ENCODE results near the gene MBNL3. TPM values are rescaled to one million over a fixed set of nuclear protein-coding genes. Genes with fewer than 3 reads are reported as not detected.

MBNL3 gene
- total RNA-seq, 1 donor from 2014 or later = 3.4 TPM

DNA sequence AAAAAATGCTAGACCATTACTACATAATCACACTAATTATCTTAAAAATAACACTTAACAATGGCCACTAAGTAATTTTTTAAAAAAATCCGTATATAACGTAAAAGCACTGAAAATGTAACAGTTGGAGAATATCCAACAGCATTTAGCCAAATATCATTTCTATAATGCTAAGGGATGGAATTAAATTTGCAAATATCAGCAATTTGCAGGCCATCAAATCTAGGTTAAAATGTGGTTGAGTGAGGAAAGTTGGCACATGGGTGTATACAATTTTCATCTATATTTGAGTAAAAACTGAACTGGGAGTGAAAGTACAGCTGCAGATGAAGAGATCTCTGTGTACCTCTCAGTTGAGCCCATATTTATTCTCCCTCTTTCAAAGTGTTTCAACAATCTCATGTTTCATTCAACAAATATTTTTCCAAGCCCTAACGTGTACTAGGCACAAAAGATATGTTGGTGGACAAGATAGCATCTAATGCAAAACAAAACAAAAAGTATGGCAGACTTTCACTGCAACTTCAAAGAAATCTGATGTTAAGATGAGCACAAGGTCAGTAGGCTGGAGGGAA, 63.0 kb downstream of the MBNL3 start:
- Histone ChIP-seq H3K27me3 (no peaks in the 10 kb centered on the region), H3K36me3 (no peaks in the 10 kb centered on the region), H3K9me3 (ENCODE audit: low read depth) (no peaks in the 10 kb centered on the region), H3K27ac (no peak overlapping the region), H3K4me3 (no peak overlapping the region), H3K79me2 (ENCODE audit: low read depth) (no peaks in the 10 kb centered on the region), H3K4me2 (no peak overlapping the region), H3F3A (ENCODE audit: low read depth) (no peaks in the 10 kb centered on the region), H2AFZ (replicated peaks) (no peak overlapping the region), H4K20me1 (ENCODE audit: low read depth) (no peaks in the 10 kb centered on the region), H3K9ac (no peak overlapping the region), H3K4me1 (no peaks in the 10 kb centered on the region)
- no peak for TF ChIP-seq EZH2 (IDR thresholded peaks at IDR 0.05)
- no peak for TF ChIP-seq EZH2phosphoT487 (IDR thresholded peaks at IDR 0.05)
- TF ChIP-seq CTCF (IDR thresholded peaks at IDR 0.05) = no peak
- Mint-ChIP-seq H3K9me3 (no peaks in the 10 kb centered on the region), H3K36me3 (no peaks in the 10 kb centered on the region), H3K4me3 (no peak overlapping the region), H3K4me1 (peaks cover 11% of the 10 kb centered on the region), H3K27ac (no peak overlapping the region), H3K27me3 (ENCODE audit: insufficient read depth, low read depth) (no peaks in the 10 kb centered on the region)
- DNase-seq (ENCODE audit: low spot score) = no peak

DNA sequence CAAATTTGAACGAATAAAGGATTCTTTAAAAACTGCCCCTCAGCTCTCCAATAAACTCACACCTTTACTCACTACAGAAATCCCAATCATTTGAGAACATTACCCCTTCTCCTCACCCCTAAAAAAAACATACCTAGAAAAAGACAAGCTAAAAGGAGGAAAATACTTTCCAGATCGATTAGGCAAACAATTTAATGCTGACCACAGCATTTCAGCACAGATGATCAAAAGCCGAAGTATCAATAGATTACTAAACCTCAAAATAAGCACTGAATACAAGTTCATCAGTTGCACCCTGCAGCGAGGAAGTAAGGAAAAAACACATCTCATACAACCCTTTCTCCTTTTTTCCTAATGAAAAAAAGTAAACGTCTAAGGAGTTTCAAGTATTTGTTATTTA, 65.5 kb downstream of the MBNL3 start:
- H3F3A ChIP-seq (ENCODE audit: low read depth) = no peaks in the 10 kb centered on the region
- H3K27me3 ChIP-seq = no peaks in the 10 kb centered on the region
- no peaks in the 10 kb centered on the region for H3K36me3 ChIP-seq
- H3K4me1 ChIP-seq = no peaks in the 10 kb centered on the region
- no peak overlapping the region for H2AFZ ChIP-seq (replicated peaks)
- H3K27ac ChIP-seq = no peak overlapping the region
- no peak for DNase-seq (ENCODE audit: low spot score)
- peaks cover 11% of the 10 kb centered on the region for H3K4me1 Mint-ChIP-seq
- no peaks in the 10 kb centered on the region for H3K79me2 ChIP-seq (ENCODE audit: low read depth)
- peaks cover 13% of the 10 kb centered on the region for H3K36me3 Mint-ChIP-seq
- no peak overlapping the region for H3K27ac Mint-ChIP-seq
- no peak overlapping the region for H3K4me3 Mint-ChIP-seq
- H3K9me3 ChIP-seq (ENCODE audit: low read depth) = no peaks in the 10 kb centered on the region
- TF ChIP-seq EZH2phosphoT487 (IDR thresholded peaks at IDR 0.05) = no peak
- no peak for TF ChIP-seq EZH2 (IDR thresholded peaks at IDR 0.05)
- no peak for TF ChIP-seq CTCF (IDR thresholded peaks at IDR 0.05)
- H3K4me3 ChIP-seq = no peak overlapping the region
- no peaks in the 10 kb centered on the region for H4K20me1 ChIP-seq (ENCODE audit: low read depth)
- no peak overlapping the region for H3K9ac ChIP-seq
- no peaks in the 10 kb centered on the region for H3K27me3 Mint-ChIP-seq (ENCODE audit: insufficient read depth, low read depth)
- H3K9me3 Mint-ChIP-seq = no peaks in the 10 kb centered on the region
- H3K4me2 ChIP-seq = no peak overlapping the region

DNA sequence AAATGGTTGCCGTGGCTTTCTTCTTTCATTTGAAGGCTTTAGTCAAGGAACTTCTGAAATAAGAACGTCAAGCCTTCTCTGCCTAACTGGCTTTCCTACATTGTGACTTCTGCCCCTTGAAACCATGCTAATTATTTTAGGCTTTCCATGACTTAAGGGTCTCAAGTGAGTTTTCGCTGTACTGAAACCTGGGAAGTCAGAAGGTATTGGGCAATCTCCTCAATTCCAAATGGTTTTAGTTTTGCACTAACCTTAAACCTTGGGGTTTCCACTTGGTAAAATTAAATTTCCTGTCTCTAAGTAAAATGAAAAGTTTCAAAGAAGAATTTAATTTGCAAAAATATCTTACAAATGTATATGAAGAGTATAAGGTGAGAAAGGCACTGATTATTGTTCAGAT, 73.8 kb downstream of the MBNL3 start:
- Histone ChIP-seq H2AFZ (replicated peaks) (no peak overlapping the region), H4K20me1 (ENCODE audit: low read depth) (no peaks in the 10 kb centered on the region), H3K4me3 (no peak overlapping the region), H3K27me3 (no peaks in the 10 kb centered on the region), H3K79me2 (ENCODE audit: low read depth) (no peaks in the 10 kb centered on the region), H3K27ac (no peak overlapping the region), H3K36me3 (no peaks in the 10 kb centered on the region), H3K9me3 (ENCODE audit: low read depth) (peaks cover 3% of the 10 kb centered on the region), H3F3A (ENCODE audit: low read depth) (peaks cover 10% of the 10 kb centered on the region), H3K9ac (no peak overlapping the region), H3K4me1 (peaks cover 34% of the 10 kb centered on the region), H3K4me2 (no peak overlapping the region)
- Mint-ChIP-seq H3K4me1 (peaks cover 43% of the 10 kb centered on the region), H3K27me3 (ENCODE audit: insufficient read depth, low read depth) (no peaks in the 10 kb centered on the region), H3K36me3 (peaks cover 8% of the 10 kb centered on the region), H3K4me3 (no peak overlapping the region), H3K27ac (no peak overlapping the region), H3K9me3 (peaks cover 2% of the 10 kb centered on the region)
- TF ChIP-seq EZH2 (IDR thresholded peaks at IDR 0.05) (no peak), EZH2phosphoT487 (IDR thresholded peaks at IDR 0.05) (no peak), CTCF (IDR thresholded peaks at IDR 0.05) (no peak)
- no peak for DNase-seq (ENCODE audit: low spot score)
